WTC11 (cell line): ENCODE data around the gene TSPAN18.

Experiments used
- FOXP1 ChIP-seq: sonication (generic); formaldehyde crosslinking; IDR thresholded peaks from 2 replicates; pipeline ENCODE4 v1.8.0; 2022; ENCODE audit warnings: missing genetic modification reagents, mild to moderate bottlenecking, moderate library complexity, borderline replicate concordance
- MAX ChIP-seq: sonication (generic); formaldehyde crosslinking; IDR thresholded peaks from 2 replicates; pipeline ENCODE4 v1.8.0; 2022; ENCODE audit warnings: mild to moderate bottlenecking, missing genetic modification reagents
- TF ChIP-seq, protein P1 (sequence below): fragments of 200-600 bp; IDR thresholded peaks from 2 replicates; pipeline ENCODE4 v1.8.0; 2022; ENCODE audit warnings: antibody characterized with exemption
- TF ChIP-seq, protein P2 (sequence below): sonication (generic); formaldehyde crosslinking; IDR thresholded peaks from 2 replicates; pipeline ENCODE4 v1.8.1; 2023; ENCODE audit warnings: mild to moderate bottlenecking, missing genetic modification reagents, moderate library complexity

GRCh38 chr11:44765676-44766075, 38.9 kb downstream of the TSPAN18 start:
- TF ChIP-seq MAX (CRISPR knock-in tag) (no peak), FOXP1 (CRISPR knock-in tag) (no peak)
- TF ChIP-seq, protein P1, sequence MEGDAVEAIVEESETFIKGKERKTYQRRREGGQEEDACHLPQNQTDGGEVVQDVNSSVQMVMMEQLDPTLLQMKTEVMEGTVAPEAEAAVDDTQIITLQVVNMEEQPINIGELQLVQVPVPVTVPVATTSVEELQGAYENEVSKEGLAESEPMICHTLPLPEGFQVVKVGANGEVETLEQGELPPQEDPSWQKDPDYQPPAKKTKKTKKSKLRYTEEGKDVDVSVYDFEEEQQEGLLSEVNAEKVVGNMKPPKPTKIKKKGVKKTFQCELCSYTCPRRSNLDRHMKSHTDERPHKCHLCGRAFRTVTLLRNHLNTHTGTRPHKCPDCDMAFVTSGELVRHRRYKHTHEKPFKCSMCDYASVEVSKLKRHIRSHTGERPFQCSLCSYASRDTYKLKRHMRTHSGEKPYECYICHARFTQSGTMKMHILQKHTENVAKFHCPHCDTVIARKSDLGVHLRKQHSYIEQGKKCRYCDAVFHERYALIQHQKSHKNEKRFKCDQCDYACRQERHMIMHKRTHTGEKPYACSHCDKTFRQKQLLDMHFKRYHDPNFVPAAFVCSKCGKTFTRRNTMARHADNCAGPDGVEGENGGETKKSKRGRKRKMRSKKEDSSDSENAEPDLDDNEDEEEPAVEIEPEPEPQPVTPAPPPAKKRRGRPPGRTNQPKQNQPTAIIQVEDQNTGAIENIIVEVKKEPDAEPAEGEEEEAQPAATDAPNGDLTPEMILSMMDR: no peak
- TF ChIP-seq, protein P2, sequence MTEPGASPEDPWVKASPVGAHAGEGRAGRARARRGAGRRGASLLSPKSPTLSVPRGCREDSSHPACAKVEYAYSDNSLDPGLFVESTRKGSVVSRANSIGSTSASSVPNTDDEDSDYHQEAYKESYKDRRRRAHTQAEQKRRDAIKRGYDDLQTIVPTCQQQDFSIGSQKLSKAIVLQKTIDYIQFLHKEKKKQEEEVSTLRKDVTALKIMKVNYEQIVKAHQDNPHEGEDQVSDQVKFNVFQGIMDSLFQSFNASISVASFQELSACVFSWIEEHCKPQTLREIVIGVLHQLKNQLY: no peak
